ENCODE measurements around the gene RRAS2.

- TF ChIP-seq CTCF (IDR thresholded peaks at IDR 0.05; ENCODE audit: borderline replicate concordance, extremely low read depth, low read length, poor library complexity, severe bottlenecking) (no peak), EZH2 (IDR thresholded peaks at IDR 0.05; ENCODE audit: borderline replicate concordance, low read depth, low read length, severe bottlenecking) (no peak)
These were observed 92.4 kb downstream of the RRAS2 start for GRCh38 chr11:14266622-14267021.

Measured in DND-41 (cell line).